B cell (primary cell): Measurements from ENCODE around the gene MAML2. TPM values are rescaled to one million over a fixed set of nuclear protein-coding genes. Genes with fewer than 3 reads are reported as not detected.

Source experiments
- ATAC-seq: fragments of 200-7000 bp; cut with Tn5 transposase; one replicate; pipeline ENCODE4 v1.10.0; 2021; ENCODE audit warnings: low read depth, mild to moderate bottlenecking, moderate number of reproducible peaks, moderate library complexity
- CTCF ChIA-PET: fragments of 350-600 bp; sonication (Branson Sonifier 250); formaldehyde crosslinking; loops from one replicate; lab custom pipeline; 2021; ENCODE audit warnings: antibody characterized with exemption, inconsistent platforms; lab: Charles Lee
- POLR2A ChIA-PET: fragments of 350-600 bp; sonication (Branson Sonifier 250); formaldehyde crosslinking; loops from one replicate; lab custom pipeline; 2021; ENCODE audit warnings: antibody characterized with exemption; lab: Charles Lee
- DNase-seq: peaks from one replicate; pipeline ENCODE4 v3.0.0; 2013
- H2AFZ ChIP-seq: 2 replicates; pipeline ENCODE4 v1.6.1; 2012; ENCODE audit warnings: mild to moderate bottlenecking, low read depth, low read length; ENCODE audit not compliant: insufficient read depth, poor library complexity, severe bottlenecking
- H3K27ac ChIP-seq, 2 donors: 1 replicate in 1 of 2; 2 replicates in 1 of 2; pipeline ENCODE4 v1.5.1; 2012 to 2013; ENCODE audit warnings: low read length in 2 of 2, mild to moderate bottlenecking in 2 of 2, moderate library complexity in 1 of 2
- H3K27me3 ChIP-seq, 4 experiments: fragments of 200-600 bp in 1 of 4; sonication (generic) in 1 of 4; replicated peaks in 1 of 4; 1 replicate in 2 of 4; 2 replicates in 2 of 4; pipeline versions ENCODE4 v1.6.1 to v1.7.0; 2013 to 2016; ENCODE audit warnings: low read length in 3 of 4, mild to moderate bottlenecking in 2 of 4, mixed read lengths in 1 of 4, moderate library complexity in 1 of 4; ENCODE audit not compliant: insufficient read depth in 4 of 4, control insufficient read depth in 3 of 4; ENCODE audit errors: control extremely low read depth in 1 of 4
- H3K36me3 ChIP-seq, 2 experiments: replicated peaks in 1 of 2; 1 replicate in 1 of 2; 2 replicates in 1 of 2; pipeline versions ENCODE4 v1.6.1 to v1.7.1; 2013; ENCODE audit warnings: low read length in 1 of 2; ENCODE audit not compliant: insufficient read depth in 2 of 2, control insufficient read depth in 1 of 2; ENCODE audit errors: control extremely low read depth in 1 of 2, extremely low read depth in 1 of 2
- H3K4me1 ChIP-seq, 2 donors: fragments of 200-600 bp in 1 of 2; sonication (generic) in 1 of 2; 1 replicate in 1 of 2; 2 replicates in 1 of 2; pipeline versions ENCODE4 v1.5.1 to v1.6.1; 2013 to 2017; ENCODE audit warnings: low read length in 2 of 2; ENCODE audit not compliant: control insufficient read depth in 2 of 2, insufficient read depth in 2 of 2
- H3K4me2 ChIP-seq: replicated peaks from 2 replicates; pipeline ENCODE3; 2012; ENCODE audit warnings: mild to moderate bottlenecking, low read depth, low read length; ENCODE audit not compliant: poor library complexity, severe bottlenecking
- H3K4me3 ChIP-seq, 5 experiments: fragments of 200-600 bp in 1 of 5; sonication (generic) in 1 of 5; 1 replicate in 3 of 5; 2 replicates in 2 of 5; pipeline versions ENCODE4 v1.5.1 to v1.7.0; 2011 to 2016; ENCODE audit warnings: low read length in 4 of 5, mild to moderate bottlenecking in 4 of 5, low read depth in 2 of 5, control low read depth in 1 of 5, moderate library complexity in 1 of 5; ENCODE audit not compliant: insufficient read depth in 1 of 5; ENCODE audit errors: control extremely low read depth in 1 of 5, extremely low read depth in 1 of 5
- H3K79me2 ChIP-seq: fragments of 200-600 bp; sonication (generic); one replicate; pipeline ENCODE4 v1.6.0; 2016; ENCODE audit warnings: low read length; ENCODE audit not compliant: control insufficient read depth, insufficient read depth
- H3K9ac ChIP-seq: fragments of 200-600 bp; sonication (generic); 2 replicates; pipeline ENCODE4 v1.6.1; 2017; ENCODE audit warnings: mild to moderate bottlenecking, low read length, moderate library complexity
- H3K9me3 ChIP-seq, 3 donors: one replicate each; pipeline versions ENCODE4 v1.6.1 to v1.7.1; 2013; ENCODE audit warnings: low read length in 2 of 3; ENCODE audit not compliant: control insufficient read depth in 2 of 3, insufficient read depth in 1 of 3; ENCODE audit errors: control extremely low read depth in 1 of 3
- H4K20me1 ChIP-seq: 2 replicates; pipeline ENCODE4 v1.6.0; 2012; ENCODE audit warnings: mild to moderate bottlenecking, low read length; ENCODE audit not compliant: insufficient read depth, control insufficient read depth, poor library complexity, severe bottlenecking
- H3K27ac Mint-ChIP-seq: one replicate; pipeline ENCODE4 v1.8.0; 2021; ENCODE audit warnings: mixed read lengths
- H3K27me3 Mint-ChIP-seq: one replicate; pipeline ENCODE4 v1.8.0; 2021; ENCODE audit warnings: mixed read lengths
- H3K4me1 Mint-ChIP-seq: one replicate; pipeline ENCODE4 v1.8.0; 2021; ENCODE audit warnings: mixed read lengths
- H3K4me3 Mint-ChIP-seq: one replicate; pipeline ENCODE4 v1.8.0; 2021; ENCODE audit warnings: mixed read lengths
- H3K9me3 Mint-ChIP-seq: one replicate; pipeline ENCODE4 v1.8.0; 2022; ENCODE audit warnings: mixed read lengths; ENCODE audit not compliant: insufficient read depth
- EZH2 ChIP-seq: IDR thresholded peaks from 2 replicates; pipeline ENCODE4 v1.6.1; 2012; ENCODE audit warnings: borderline replicate concordance, low read depth, mild to moderate bottlenecking, moderate library complexity, low read length; ENCODE audit not compliant: insufficient read depth, poor library complexity, severe bottlenecking
- WGBS: methylation state at CpG from one replicate; pipeline ENCODE4 v1.1.5; 2013; ENCODE audit warnings: missing lambda C conversion rate; ENCODE audit not compliant: insufficient coverage; 5-methylcytosine and 5-hydroxymethylcytosine counted together
- intact Hi-C: fragments of 100-400 bp; cut with micrococcal nuclease; formaldehyde crosslinking; loops from one replicate; pipeline ENCODE4 v1.10.0; 2022
- polyA plus RNA-seq: library from polyadenylated mRNA; depleted of rRNA; stranded (reverse); fragments of >200 nt; gene quantifications from 2 replicates; pipeline ENCODE4 v1.2.3, GENCODE V29; 2012
- total RNA-seq, 2 donors: library from RNA; stranded (reverse); fragments of 120-200 nt in 1 of 2; gene quantifications; 1 replicate in 1 of 2; 2 replicates in 1 of 2; pipeline versions ENCODE4 v1.2.3 to v1.2.4, GENCODE V29; 2013 to 2022
- TF ChIP-seq, protein P1 (sequence below): fragments of 200-600 bp; IDR thresholded peaks from one replicate; pipeline ENCODE4 v1.8.0; 2022; ENCODE audit warnings: antibody characterized with exemption, mild to moderate bottlenecking

MAML2 gene
- total and polyA plus RNA-seq, 2 donors (not counting 1 experiment from before 2014, with no cell fraction given): 10.7 to 26.4 TPM

DNA sequence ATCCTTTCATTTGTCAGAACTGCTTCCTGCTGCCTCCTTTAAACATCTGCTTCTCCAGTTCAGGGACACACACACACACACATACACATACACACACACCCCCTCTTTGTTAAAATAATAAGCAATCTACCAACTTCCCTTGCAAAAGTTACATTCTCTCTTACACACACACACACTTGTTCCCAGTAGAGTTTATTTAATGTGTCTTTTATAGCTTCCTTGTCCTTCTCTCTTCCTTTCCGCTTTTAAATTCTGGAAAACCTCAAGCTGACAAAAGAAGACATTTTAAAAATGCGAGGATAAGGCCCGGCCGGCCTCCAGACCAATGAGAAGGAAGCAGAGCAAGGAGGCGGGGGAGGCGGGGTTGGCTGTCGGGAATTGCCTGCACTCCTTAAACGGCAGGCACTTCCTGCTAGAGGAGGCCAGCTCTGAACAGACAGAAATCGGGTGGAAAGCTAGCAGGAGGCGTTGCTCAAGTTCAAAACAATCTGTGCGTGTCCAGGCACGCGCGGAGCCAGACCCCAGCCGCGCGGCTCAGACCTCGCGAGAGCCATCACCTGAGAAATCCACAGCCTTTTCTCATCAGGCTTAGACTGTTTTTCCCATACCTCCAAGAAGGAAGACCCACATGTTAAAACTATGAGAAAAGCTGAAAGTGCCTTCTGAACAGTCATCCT is 99.9 kb downstream of the MAML2 start:
- H3K27me3 ChIP-seq: no peaks in the 10 kb centered on the region
- TF ChIP-seq, protein P1, sequence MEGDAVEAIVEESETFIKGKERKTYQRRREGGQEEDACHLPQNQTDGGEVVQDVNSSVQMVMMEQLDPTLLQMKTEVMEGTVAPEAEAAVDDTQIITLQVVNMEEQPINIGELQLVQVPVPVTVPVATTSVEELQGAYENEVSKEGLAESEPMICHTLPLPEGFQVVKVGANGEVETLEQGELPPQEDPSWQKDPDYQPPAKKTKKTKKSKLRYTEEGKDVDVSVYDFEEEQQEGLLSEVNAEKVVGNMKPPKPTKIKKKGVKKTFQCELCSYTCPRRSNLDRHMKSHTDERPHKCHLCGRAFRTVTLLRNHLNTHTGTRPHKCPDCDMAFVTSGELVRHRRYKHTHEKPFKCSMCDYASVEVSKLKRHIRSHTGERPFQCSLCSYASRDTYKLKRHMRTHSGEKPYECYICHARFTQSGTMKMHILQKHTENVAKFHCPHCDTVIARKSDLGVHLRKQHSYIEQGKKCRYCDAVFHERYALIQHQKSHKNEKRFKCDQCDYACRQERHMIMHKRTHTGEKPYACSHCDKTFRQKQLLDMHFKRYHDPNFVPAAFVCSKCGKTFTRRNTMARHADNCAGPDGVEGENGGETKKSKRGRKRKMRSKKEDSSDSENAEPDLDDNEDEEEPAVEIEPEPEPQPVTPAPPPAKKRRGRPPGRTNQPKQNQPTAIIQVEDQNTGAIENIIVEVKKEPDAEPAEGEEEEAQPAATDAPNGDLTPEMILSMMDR: no peak
- TF ChIP-seq EZH2: no peak
- H3K9ac ChIP-seq: peak overlapping the region; percentile 72
- 0% methylated on average over 18 of the region's 19 CpGs for WGBS
- Mint-ChIP-seq H3K27me3 (no peaks in the 10 kb centered on the region), H3K4me3 (peak overlapping the region; percentile 93), H3K9me3 (no peaks in the 10 kb centered on the region), H3K4me1 (peaks cover 49% of the 10 kb centered on the region), H3K27ac (peak overlapping the region; percentile 96)
- H3K27ac ChIP-seq: peak overlapping the region; percentile 72 to 84
- peaks cover 36 to 37% of the 10 kb centered on the region in 2 donors for H3K4me1 ChIP-seq
- H3K4me3 ChIP-seq: peak overlapping the region; percentile 50 to 77 (median 62)
- H3K4me2 ChIP-seq: peak overlapping the region; percentile 78
- no peaks in the 10 kb centered on the region for H4K20me1 ChIP-seq
- ChIA-PET POLR2A (interaction anchor here (0.6 to 2.6 kb wide), 11 partner anchors 11 to 429 kb away, joined by 3 to 26 read pairs (median 5); partner anchors contain the start of gene MAML2), CTCF (interaction anchor here (0.6 to 9.9 kb wide), 19 partner anchors 10 to 479 kb away, joined by 3 to 148 read pairs (median 4); partner anchors contain the start of genes CCDC82, JRKL and MAML2)
- no peaks in the 10 kb centered on the region for H3K36me3 ChIP-seq
- ATAC-seq: peak; percentile 81
- H2AFZ ChIP-seq: peak overlapping the region; percentile 87
- intact Hi-C loops: loop anchor here (1.0 to 10.0 kb wide), 6 partner anchors 11 to 1088 kb away; no protein-coding TSS in a partner anchor
- DNase-seq: peak; percentile 82
- peaks cover 0 to 4% (median 0%) of the 10 kb centered on the region in 3 donors for H3K9me3 ChIP-seq
- peaks cover 10% of the 10 kb centered on the region for H3K79me2 ChIP-seq
